ENCODE results near the gene SMARCC2. TPM values are rescaled to one million over a fixed set of nuclear protein-coding genes. Genes with fewer than 3 reads are reported as not detected.

SMARCC2 gene
- total RNA-seq, 4 donors from 2014 or later = 104 to 139 (median 117) TPM

DNA sequence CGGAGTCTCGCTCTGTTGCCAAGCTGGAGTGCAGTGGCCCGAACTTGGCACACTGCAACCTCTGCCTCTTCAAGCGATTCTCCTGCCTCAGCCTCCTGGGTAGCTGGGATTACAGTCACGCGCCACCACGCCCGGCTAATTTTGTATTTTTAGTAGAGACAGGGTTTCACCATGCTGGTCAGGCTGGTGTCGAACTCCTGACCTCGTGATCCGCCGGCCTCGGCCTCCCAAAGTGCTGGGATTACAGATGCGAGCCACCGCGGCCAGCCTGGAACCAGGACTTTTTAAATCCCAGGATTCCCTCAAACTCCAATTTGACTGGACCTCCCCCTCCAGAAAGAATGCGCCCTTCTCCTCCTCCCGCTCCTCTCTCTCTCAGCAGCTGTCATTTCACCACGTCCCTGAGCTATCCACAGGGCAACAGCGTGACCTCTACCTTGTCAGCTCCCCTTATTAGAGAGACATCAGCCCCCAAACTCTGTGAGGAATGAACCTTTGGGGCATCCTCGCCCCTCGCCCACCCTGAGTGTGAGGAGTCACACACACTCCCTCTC, 59.3 kb downstream of the SMARCC2 start:
- H3K27me3 ChIP-seq = no peaks in the 10 kb centered on the region
- H3K36me3 ChIP-seq = peaks cover 6 to 48% (median 36%) of the 10 kb centered on the region in 3 donors
- H3K9me3 ChIP-seq = no peaks in the 10 kb centered on the region
- TF ChIP-seq POLR2A (IDR thresholded peaks at IDR 0.05) = no peak
- TF ChIP-seq, protein P1, sequence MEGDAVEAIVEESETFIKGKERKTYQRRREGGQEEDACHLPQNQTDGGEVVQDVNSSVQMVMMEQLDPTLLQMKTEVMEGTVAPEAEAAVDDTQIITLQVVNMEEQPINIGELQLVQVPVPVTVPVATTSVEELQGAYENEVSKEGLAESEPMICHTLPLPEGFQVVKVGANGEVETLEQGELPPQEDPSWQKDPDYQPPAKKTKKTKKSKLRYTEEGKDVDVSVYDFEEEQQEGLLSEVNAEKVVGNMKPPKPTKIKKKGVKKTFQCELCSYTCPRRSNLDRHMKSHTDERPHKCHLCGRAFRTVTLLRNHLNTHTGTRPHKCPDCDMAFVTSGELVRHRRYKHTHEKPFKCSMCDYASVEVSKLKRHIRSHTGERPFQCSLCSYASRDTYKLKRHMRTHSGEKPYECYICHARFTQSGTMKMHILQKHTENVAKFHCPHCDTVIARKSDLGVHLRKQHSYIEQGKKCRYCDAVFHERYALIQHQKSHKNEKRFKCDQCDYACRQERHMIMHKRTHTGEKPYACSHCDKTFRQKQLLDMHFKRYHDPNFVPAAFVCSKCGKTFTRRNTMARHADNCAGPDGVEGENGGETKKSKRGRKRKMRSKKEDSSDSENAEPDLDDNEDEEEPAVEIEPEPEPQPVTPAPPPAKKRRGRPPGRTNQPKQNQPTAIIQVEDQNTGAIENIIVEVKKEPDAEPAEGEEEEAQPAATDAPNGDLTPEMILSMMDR (IDR thresholded peaks at IDR 0.05) = no peak
- TF ChIP-seq EP300 (IDR thresholded peaks at IDR 0.05) = no peak
- H3K27ac ChIP-seq = peak overlapping the region; percentile 86 to 92 (median 88)
- DNase-seq (ENCODE audit: low spot score in 2 of 2) = no peak
- H3K4me1 ChIP-seq = peaks cover 5 to 32% (median 24%) of the 10 kb centered on the region in 4 donors
- WGBS, 2 donors = 59 to 65% methylated on average over 22 of the region's 22 CpGs
- H3K4me3 ChIP-seq = peak overlapping the region; percentile 56 to 87 (median 76)

DNA sequence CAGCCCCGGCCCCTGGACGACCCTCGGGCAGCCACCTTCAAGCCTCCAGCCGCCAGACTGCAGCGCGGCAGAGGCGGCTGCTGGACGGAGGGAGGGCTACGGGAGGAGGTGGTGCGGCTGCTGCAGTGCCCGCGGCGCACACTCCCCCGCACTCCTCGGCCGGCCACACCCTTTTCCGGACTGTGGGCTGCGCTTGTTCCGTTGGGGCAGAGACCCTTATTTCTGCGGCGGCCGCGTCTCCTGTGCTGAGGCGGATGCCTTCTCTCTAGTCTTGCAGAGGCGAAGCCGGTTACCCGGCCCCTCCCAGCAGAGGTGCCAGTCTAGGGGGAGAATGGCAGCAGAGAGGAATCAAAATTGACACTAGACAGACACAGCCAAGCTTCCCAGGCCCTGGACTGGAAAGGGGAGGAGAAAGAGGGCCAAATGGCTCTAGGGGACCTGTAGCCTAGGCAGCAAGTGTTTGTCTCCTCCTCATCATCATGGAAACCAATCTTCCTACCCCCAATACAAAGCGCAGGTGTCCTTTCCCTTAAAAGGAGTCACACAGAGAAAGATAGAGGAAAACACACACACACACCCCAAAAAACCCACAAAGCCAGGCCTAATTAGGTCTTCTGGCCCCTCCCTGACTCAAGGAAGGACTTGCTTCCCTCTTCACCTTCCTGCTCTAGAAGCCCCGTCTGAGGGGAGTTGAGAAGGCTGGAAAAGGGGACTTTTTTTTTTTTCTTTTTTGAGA, 59.9 kb downstream of the SMARCC2 start:
- DNase-seq (ENCODE audit: low spot score in 2 of 2) = peak in 1 of 2 donors; percentile 29
- Histone ChIP-seq H3K27ac (peak overlapping the region; percentile 86 to 92 (median 88)), H3K9me3 (no peaks in the 10 kb centered on the region), H3K4me3 (peak overlapping the region; percentile 56 to 87 (median 76)), H3K27me3 (no peaks in the 10 kb centered on the region), H3K36me3 (peaks cover 6 to 41% (median 36%) of the 10 kb centered on the region in 3 donors), H3K4me1 (peaks cover 5 to 32% (median 24%) of the 10 kb centered on the region in 4 donors)
- WGBS, 2 donors = 2 to 3% methylated on average over 29 of the region's 29 CpGs
- TF ChIP-seq EP300 (IDR thresholded peaks at IDR 0.05) (peak in 1 of 2 donors; percentile 65), POLR2A (IDR thresholded peaks at IDR 0.05) (peak in 1 of 2 donors; percentile 34)
- TF ChIP-seq, protein P1 (IDR thresholded peaks at IDR 0.05) = no peak

DNA sequence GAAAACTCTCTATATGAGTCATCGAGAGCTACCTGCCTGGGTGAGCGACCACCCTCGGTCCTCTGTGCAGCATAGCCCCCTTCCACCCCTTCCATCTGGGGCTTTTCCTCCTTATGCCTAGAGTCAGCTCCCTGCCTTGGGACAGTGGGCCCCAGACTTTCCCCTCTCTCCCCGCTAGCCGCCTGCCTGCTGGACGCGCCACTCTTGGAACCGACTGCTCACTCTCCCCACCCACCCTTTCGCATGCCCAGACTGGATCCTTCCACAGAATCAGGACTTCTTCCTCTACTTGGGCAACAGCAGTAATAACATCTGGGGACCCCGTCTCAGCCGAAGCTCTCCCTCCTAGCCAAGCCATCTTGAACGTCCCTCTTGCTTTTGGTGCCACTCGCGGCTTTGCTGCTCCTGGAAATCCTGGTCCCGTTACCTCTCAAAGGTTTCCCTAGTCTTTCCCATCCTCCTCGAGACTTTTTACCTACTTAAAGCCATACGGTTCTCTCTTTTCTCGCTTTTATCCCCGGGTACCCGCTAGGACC, 60.5 kb downstream of the SMARCC2 start:
- Histone ChIP-seq H3K4me3 (peak overlapping the region; percentile 56 to 87 (median 76)), H3K27ac (peak overlapping the region; percentile 86 to 92 (median 88)), H3K36me3 (peaks cover 6 to 39% (median 30%) of the 10 kb centered on the region in 3 donors), H3K27me3 (no peaks in the 10 kb centered on the region), H3K9me3 (no peaks in the 10 kb centered on the region), H3K4me1 (peaks cover 5 to 32% (median 24%) of the 10 kb centered on the region in 4 donors)
- no peak for TF ChIP-seq EP300 (IDR thresholded peaks at IDR 0.05)
- TF ChIP-seq, protein P1 (IDR thresholded peaks at IDR 0.05) = no peak
- no peak for TF ChIP-seq POLR2A (IDR thresholded peaks at IDR 0.05)
- WGBS, 2 donors = 0 to 2% methylated on average over 19 of the region's 20 CpGs
- DNase-seq (ENCODE audit: low spot score in 2 of 2) = peak in 1 of 2 donors; percentile 30

DNA sequence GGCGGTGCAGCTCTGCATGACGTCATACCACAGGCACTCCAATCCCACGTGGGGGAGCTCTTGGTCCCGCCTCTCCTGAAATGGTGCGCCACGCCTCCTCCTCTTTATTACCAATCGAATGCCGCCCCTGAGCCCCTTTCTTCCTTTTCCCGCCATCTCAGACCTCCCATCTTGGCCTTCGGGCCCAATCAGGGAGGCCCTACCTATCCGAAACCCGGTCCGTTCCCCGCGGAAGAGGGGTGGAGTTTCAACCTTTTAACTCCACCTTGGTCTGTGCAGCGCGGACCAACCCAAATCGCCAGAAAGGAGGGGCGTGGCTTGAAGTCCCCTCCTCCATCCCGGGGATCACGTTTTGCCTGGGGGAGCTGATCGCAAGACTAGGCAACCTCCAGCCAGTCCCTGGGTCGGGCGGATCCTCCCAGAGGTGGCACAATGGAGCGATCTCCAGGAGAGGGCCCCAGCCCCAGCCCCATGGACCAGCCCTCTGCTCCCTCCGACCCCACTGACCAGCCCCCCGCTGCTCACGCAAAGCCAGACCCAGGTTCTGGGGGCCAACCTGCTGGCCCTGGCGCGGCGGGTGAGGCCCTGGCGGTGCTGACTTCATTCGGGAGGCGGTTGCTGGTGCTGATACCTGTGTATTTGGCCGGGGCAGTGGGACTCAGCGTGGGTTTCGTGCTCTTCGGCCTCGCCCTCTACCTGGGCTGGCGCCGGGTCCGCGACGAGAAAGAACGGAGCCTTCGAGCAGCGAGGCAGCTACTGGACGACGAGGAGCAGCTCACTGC, 61.2 kb downstream of the SMARCC2 start, which contains the start of gene ESYT1:
ESYT1 (plus strand) TSS at position 380 of the 782 bp plus-strand sequence; CDS start at position 433, 53 bp downstream.
- Histone ChIP-seq H3K27me3 (no peaks in the 10 kb centered on the region), H3K27ac (peak within 1 kb of the TSS; percentile 86 to 93 (median 92)), H3K4me3 (peak within 1 kb of the TSS; percentile 56 to 87 (median 76)), H3K36me3 (peaks cover 6 to 38% (median 24%) of the 10 kb centered on the region in 3 donors), H3K4me1 (peaks cover 5 to 32% (median 24%) of the 10 kb centered on the region in 4 donors), H3K9me3 (no peaks in the 10 kb centered on the region)
- WGBS, 2 donors = 0 to 2% methylated on average over 16 to 26 of the region's 49 CpGs
- TF ChIP-seq, protein P1 (IDR thresholded peaks at IDR 0.05) = peak in 1 of 5 experiments; percentile 37
- peak; percentile 64 to 98 for TF ChIP-seq EP300 (IDR thresholded peaks at IDR 0.05)
- TF ChIP-seq POLR2A (IDR thresholded peaks at IDR 0.05) = peak; percentile 92 to 98
- peak; percentile 98 to 99 for DNase-seq (ENCODE audit: low spot score in 2 of 2)

Measured in tibial nerve (tissue), 4 donors.